ENCODE measurements around the gene NFKBIL1.

NFKBIL1 gene

DNA sequence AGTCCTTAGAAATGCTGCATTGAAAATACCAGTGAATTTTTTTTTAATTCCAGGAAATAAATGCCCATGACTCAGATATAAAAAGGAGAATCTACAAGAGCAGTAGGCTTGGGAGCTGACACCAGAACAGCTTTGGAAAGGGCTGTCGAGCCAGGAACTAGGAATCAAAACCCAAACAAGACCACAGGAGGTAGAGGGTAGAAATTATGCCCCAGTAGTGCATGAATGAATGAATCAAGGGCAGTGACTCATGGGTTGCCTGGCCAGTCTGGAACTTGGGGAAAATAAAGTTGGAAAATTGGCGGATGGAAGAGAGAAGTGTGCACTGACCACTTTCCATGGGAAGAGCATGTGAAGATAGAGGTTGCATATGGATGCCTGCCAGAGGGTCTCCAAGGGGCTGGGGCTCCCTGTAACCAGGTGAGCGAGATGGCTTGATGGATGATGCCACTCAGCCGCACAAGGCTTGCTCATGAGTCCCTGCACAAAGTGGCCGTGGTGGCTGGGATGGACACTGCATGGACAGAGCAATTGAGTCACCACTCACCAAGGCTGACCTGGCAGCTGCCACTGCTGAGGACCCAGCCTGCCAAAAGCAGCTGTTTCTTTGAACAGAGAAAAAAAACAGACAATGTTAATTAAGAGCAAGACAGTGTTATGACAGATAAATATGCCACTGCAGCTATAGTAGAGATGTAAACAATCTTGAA lies 33.8 kb upstream of the NFKBIL1 start (continued):
- TF ChIP-seq, protein P1, sequence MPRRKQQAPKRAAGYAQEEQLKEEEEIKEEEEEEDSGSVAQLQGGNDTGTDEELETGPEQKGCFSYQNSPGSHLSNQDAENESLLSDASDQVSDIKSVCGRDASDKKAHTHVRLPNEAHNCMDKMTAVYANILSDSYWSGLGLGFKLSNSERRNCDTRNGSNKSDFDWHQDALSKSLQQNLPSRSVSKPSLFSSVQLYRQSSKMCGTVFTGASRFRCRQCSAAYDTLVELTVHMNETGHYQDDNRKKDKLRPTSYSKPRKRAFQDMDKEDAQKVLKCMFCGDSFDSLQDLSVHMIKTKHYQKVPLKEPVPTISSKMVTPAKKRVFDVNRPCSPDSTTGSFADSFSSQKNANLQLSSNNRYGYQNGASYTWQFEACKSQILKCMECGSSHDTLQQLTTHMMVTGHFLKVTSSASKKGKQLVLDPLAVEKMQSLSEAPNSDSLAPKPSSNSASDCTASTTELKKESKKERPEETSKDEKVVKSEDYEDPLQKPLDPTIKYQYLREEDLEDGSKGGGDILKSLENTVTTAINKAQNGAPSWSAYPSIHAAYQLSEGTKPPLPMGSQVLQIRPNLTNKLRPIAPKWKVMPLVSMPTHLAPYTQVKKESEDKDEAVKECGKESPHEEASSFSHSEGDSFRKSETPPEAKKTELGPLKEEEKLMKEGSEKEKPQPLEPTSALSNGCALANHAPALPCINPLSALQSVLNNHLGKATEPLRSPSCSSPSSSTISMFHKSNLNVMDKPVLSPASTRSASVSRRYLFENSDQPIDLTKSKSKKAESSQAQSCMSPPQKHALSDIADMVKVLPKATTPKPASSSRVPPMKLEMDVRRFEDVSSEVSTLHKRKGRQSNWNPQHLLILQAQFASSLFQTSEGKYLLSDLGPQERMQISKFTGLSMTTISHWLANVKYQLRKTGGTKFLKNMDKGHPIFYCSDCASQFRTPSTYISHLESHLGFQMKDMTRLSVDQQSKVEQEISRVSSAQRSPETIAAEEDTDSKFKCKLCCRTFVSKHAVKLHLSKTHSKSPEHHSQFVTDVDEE (CRISPR knock-in tag; IDR thresholded peaks at IDR 0.05) = no peak
- no peak for TF ChIP-seq GLIS3 (CRISPR knock-in tag; IDR thresholded peaks at IDR 0.05)
- TF ChIP-seq, protein P2, sequence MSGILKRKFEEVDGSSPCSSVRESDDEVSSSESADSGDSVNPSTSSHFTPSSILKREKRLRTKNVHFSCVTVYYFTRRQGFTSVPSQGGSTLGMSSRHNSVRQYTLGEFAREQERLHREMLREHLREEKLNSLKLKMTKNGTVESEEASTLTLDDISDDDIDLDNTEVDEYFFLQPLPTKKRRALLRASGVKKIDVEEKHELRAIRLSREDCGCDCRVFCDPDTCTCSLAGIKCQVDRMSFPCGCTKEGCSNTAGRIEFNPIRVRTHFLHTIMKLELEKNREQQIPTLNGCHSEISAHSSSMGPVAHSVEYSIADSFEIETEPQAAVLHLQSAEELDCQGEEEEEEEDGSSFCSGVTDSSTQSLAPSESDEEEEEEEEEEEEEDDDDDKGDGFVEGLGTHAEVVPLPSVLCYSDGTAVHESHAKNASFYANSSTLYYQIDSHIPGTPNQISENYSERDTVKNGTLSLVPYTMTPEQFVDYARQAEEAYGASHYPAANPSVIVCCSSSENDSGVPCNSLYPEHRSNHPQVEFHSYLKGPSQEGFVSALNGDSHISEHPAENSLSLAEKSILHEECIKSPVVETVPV (CRISPR knock-in tag; IDR thresholded peaks at IDR 0.05) = no peak

DNA sequence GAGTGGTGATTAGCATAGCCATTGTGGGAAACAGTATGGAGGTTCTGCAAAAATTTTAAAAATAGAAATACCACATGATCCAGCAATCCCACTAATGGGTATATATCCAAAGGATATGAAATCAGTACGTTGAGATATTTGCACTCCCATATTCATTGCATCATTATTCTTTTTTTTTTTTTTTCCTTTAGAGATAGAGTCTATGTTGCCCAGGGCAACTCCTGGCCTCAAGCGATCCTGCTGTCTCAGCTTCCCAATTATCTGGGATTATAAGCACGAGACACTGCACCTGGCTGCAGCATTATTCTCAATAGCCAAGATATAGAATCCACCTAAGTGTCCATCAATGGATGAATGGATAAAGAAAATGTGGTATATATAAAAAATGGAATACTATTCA lies 25.6 kb upstream of the NFKBIL1 start:
- no peak for ATAC-seq
- peak; percentile 79 for TF ChIP-seq ZNF8 (CRISPR knock-in tag; IDR thresholded peaks at IDR 0.05)
- no peak for TF ChIP-seq OSR1 (CRISPR knock-in tag; IDR thresholded peaks at IDR 0.05)

DNA sequence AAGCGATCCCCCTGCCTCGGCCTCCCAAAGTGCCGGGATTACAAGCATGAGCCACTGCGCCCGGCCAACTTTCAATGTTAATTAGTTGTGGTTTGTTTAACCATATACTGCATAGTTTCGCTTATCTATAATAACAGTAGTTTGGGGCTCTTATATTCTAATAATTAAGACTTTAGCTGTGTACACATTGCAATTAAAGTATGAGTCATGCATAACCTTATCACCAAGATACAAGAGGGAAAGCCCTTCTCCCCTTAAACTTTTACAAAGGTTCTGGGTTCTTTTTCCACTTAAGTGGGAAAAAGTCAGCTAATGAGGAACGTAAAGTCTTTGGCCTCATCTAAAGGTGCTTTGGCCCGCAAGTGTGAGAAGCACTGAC lies 21.9 kb upstream of the NFKBIL1 start:
- ATAC-seq = no peak
- TF ChIP-seq ZFP3 (CRISPR knock-in tag; IDR thresholded peaks at IDR 0.05) = no peak
- no peak for TF ChIP-seq ARNTL (CRISPR knock-in tag; IDR thresholded peaks at IDR 0.05; ENCODE audit: borderline replicate concordance, low read depth)
- TF ChIP-seq CSDC2 (CRISPR knock-in tag; IDR thresholded peaks at IDR 0.05) = no peak
- TF ChIP-seq ESRRG (CRISPR knock-in tag; IDR thresholded peaks at IDR 0.05) = no peak
- TF ChIP-seq OSR1 (CRISPR knock-in tag; IDR thresholded peaks at IDR 0.05) = no peak
- TF ChIP-seq ZFP30 (CRISPR knock-in tag; IDR thresholded peaks at IDR 0.05) = no peak
- TF ChIP-seq BACH2 (CRISPR knock-in tag; IDR thresholded peaks at IDR 0.05; ENCODE audit: borderline replicate concordance) = no peak
- no peak for TF ChIP-seq TCF4 (CRISPR knock-in tag; IDR thresholded peaks at IDR 0.05; ENCODE audit: borderline replicate concordance)
- TF ChIP-seq ZNF8 (CRISPR knock-in tag; IDR thresholded peaks at IDR 0.05) = no peak
- TF ChIP-seq, protein P3, sequence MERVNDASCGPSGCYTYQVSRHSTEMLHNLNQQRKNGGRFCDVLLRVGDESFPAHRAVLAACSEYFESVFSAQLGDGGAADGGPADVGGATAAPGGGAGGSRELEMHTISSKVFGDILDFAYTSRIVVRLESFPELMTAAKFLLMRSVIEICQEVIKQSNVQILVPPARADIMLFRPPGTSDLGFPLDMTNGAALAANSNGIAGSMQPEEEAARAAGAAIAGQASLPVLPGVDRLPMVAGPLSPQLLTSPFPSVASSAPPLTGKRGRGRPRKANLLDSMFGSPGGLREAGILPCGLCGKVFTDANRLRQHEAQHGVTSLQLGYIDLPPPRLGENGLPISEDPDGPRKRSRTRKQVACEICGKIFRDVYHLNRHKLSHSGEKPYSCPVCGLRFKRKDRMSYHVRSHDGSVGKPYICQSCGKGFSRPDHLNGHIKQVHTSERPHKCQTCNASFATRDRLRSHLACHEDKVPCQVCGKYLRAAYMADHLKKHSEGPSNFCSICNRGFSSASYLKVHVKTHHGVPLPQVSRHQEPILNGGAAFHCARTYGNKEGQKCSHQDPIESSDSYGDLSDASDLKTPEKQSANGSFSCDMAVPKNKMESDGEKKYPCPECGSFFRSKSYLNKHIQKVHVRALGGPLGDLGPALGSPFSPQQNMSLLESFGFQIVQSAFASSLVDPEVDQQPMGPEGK (CRISPR knock-in tag; IDR thresholded peaks at IDR 0.05; ENCODE audit: borderline replicate concordance) = no peak

DNA sequence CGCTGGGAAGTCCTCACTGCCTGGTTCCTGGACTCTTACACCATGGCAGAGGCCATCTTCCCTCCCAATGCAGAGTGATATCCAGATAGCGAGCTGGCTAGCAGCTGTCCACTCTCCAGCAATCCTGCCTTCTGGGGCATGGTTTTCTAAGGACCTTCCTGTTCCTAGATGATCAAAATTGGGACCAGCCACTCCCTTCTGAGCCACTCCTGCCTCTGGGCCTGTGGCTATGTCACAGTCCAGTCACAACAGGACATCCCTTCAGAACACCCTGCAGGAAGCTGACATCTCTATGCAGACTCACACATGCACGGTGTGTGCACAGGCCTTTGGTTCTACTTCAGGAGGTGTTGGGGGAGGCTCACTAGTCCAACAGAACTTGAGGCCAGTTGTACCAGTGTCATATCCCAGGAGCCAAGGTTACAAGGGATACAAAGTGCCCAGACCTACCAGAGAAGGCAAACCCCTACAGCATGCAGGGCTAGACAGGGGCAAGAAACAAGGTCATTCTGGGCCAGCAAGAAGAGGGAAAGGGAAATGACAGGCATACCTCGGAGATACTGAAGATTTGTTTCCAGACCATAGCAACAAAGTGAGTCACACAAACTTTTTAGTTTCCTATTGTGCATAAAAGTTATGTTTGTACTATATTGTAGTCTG lies 21.3 kb upstream of the NFKBIL1 start:
- ATAC-seq = peak; percentile 58
- TF ChIP-seq OSR1 (CRISPR knock-in tag; IDR thresholded peaks at IDR 0.05) (no peak), ZNF8 (CRISPR knock-in tag; IDR thresholded peaks at IDR 0.05) (no peak), ARNTL (CRISPR knock-in tag; IDR thresholded peaks at IDR 0.05; ENCODE audit: borderline replicate concordance, low read depth) (no peak), TCF4 (CRISPR knock-in tag; IDR thresholded peaks at IDR 0.05; ENCODE audit: borderline replicate concordance) (no peak), ZNF565 (CRISPR knock-in tag; conservative IDR thresholded peaks at IDR 0.05; ENCODE audit: low read depth) (no peak), GLIS3 (CRISPR knock-in tag; IDR thresholded peaks at IDR 0.05) (no peak), RARB (CRISPR knock-in tag; IDR thresholded peaks at IDR 0.05) (no peak), SNAI2 (CRISPR knock-in tag; IDR thresholded peaks at IDR 0.05) (no peak), ZFP30 (CRISPR knock-in tag; IDR thresholded peaks at IDR 0.05) (no peak), PPARA (CRISPR knock-in tag; IDR thresholded peaks at IDR 0.05; ENCODE audit: borderline replicate concordance) (no peak)
- TF ChIP-seq, protein P4, sequence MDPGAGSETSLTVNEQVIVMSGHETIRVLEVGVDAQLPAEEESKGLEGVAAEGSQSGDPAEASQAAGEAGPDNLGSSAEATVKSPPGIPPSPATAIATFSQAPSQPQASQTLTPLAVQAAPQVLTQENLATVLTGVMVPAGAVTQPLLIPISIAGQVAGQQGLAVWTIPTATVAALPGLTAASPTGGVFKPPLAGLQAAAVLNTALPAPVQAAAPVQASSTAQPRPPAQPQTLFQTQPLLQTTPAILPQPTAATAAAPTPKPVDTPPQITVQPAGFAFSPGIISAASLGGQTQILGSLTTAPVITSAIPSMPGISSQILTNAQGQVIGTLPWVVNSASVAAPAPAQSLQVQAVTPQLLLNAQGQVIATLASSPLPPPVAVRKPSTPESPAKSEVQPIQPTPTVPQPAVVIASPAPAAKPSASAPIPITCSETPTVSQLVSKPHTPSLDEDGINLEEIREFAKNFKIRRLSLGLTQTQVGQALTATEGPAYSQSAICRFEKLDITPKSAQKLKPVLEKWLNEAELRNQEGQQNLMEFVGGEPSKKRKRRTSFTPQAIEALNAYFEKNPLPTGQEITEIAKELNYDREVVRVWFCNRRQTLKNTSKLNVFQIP (CRISPR knock-in tag; IDR thresholded peaks at IDR 0.05; ENCODE audit: borderline replicate concordance, low read depth) = no peak
- TF ChIP-seq, protein P2 (CRISPR knock-in tag; IDR thresholded peaks at IDR 0.05) = no peak

Measured in SK-N-SH treated with all-trans-retinoic acid at 6 μM for 48 hours (cell line).